ENCODE results near the gene ZNF135. TPM values are rescaled to one million over a fixed set of nuclear protein-coding genes. Genes with fewer than 3 reads are reported as not detected.

ZNF135 gene
- 10 to 100 TPM in 1 of 4 donors, 1 to 10 TPM in 3; 1.2 to 10.9 (median 4.3) TPM for total RNA-seq

DNA sequence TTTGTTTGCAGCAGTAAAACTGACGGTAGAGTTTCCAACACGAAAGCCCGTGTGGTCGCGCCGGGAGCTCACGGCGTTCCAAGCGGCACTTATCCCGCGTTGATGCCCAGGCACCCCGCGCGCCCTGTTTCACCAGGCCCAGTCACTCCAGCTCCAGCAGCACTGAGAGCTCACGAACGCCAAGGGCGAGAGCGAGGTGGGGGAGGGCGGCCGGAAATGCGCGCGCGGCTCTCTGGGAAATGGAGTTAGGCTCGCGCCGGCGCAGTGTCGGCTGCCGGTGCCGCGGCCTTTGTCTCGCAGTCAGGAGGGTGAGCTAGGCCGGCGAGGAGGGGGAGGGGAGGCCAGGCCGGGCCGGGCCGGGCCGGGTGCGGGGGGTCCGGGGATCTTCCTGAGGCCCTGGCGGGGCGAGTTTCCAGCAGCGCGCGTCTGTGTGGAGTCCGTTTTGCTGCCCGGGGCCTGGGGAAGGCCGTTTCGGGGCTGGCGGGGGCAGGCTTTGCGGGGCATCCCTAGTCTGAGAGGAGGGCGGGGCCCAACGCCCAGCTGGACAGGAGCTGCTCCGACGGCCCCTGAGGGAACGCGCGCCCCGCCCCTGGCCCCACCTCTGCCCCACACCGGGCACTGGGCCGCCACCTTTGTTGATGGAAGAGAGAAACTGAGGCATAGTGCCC, at the start of gene ZNF135:
Gene ZNF135 (plus strand): TSS at position 280 of the 668 bp plus-strand sequence. CDS start 721 bp downstream, outside the sequence.
- TF ChIP-seq, protein P1, sequence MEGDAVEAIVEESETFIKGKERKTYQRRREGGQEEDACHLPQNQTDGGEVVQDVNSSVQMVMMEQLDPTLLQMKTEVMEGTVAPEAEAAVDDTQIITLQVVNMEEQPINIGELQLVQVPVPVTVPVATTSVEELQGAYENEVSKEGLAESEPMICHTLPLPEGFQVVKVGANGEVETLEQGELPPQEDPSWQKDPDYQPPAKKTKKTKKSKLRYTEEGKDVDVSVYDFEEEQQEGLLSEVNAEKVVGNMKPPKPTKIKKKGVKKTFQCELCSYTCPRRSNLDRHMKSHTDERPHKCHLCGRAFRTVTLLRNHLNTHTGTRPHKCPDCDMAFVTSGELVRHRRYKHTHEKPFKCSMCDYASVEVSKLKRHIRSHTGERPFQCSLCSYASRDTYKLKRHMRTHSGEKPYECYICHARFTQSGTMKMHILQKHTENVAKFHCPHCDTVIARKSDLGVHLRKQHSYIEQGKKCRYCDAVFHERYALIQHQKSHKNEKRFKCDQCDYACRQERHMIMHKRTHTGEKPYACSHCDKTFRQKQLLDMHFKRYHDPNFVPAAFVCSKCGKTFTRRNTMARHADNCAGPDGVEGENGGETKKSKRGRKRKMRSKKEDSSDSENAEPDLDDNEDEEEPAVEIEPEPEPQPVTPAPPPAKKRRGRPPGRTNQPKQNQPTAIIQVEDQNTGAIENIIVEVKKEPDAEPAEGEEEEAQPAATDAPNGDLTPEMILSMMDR (IDR thresholded peaks at IDR 0.05), result no peak
- DNase-seq (ENCODE audit: low spot score) (peak; percentile 44), ATAC-seq (ENCODE audit: low FRiP score) (peak; percentile 93)

DNA sequence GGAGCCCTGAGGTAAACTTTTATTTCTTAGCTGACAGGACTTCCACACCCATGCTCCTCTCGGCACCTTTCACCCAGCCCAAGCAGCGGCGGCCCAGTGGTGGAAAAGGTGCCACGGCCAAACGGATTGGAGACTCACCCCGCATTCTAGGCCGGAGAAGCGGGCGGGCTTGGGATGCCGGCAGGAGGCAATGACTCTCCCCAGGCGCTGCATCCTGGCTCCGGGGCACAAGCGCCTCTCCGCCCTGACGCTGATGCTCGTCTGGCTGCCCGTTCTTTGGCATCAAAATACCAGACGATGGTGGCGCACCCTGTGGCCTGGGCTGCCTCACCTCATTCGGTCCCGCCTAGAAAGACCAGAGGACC, 49.8 kb upstream of the ZNF135 start:
- ATAC-seq (ENCODE audit: low FRiP score), result no peak
- TF ChIP-seq, protein P1 (IDR thresholded peaks at IDR 0.05), result no peak
- no peak for DNase-seq (ENCODE audit: low spot score)

DNA sequence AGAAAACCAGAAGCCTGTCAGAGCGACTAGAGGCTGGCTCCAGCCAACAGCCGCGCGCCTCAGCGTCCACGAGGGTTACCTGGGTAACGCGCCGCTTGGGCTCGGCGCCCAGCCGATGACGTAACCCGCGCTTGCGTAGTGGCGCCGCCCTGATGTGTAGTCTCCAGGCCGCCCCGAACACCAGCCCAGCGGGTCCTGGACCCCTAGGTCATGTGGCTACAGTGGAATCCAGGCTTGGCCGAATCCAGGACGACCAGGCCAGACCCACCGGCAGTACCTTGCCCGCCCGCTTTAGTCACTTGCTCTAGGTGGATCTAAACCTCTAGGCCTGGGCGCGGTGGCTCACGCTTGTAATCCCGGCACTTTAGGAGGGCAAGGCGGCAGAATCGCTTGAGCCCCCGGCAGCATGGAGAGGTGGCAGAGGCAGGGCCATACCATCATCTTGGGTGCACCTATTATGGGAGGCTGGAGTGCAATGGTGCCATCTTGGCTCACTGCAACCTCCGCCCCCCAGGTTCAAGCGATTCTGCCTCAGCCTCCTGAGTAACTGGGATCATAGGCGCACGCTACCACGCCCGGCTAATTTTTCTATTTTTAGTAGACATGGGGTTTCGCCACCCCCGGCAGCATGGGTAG, 49.3 kb upstream of the ZNF135 start:
- no peak for DNase-seq (ENCODE audit: low spot score)

DNA sequence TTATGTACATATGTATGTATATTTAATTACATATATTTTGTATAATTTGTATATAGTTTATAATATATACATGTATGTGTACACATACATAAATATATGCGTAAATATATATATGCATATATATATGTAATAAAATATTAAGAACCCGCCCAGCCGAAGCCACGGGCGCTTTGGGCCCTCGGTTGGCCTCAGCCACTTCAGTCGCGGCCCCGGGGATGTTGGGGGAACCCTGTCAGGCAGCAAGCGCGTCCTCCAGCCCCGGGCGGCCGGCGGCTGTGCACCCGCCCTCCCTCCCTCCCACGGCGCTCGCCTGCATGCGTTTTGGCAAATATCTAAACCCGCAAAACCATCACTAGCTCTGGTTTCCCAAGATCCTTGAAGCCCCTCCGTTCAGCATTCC, 48.6 kb upstream of the ZNF135 start:
- TF ChIP-seq, protein P1 (IDR thresholded peaks at IDR 0.05), result no peak
- DNase-seq (ENCODE audit: low spot score) (no peak), ATAC-seq (ENCODE audit: low FRiP score) (no peak)

More for the DNA sequence above, 49.3 kb upstream of the ZNF135 start:
- TF ChIP-seq, protein P1 (IDR thresholded peaks at IDR 0.05), result no peak
- ATAC-seq (ENCODE audit: low FRiP score), result peak; percentile 87

DNA sequence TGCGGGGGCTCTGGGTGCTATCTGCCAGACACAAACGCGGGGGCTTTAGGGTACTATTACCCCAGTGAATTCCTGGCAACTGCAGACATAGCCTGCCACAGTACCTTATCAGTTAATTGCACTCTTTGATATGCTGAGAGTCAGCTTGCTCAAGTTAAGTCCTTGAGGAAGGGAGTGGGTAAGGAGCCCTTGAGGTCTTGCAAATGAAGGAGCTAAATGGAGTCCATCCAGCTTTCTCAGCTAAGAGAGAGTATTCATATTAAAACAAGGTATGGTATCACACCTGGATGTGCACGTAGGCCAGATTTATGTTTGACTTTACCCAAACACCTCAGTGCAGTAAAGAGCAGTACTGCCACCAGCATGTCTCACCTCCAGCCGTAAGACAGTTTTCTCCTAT, 44.9 kb upstream of the ZNF135 start:
- DNase-seq (ENCODE audit: low spot score), result no peak
- no peak for ATAC-seq (ENCODE audit: low FRiP score)
- TF ChIP-seq, protein P1 (IDR thresholded peaks at IDR 0.05), result no peak

DNA sequence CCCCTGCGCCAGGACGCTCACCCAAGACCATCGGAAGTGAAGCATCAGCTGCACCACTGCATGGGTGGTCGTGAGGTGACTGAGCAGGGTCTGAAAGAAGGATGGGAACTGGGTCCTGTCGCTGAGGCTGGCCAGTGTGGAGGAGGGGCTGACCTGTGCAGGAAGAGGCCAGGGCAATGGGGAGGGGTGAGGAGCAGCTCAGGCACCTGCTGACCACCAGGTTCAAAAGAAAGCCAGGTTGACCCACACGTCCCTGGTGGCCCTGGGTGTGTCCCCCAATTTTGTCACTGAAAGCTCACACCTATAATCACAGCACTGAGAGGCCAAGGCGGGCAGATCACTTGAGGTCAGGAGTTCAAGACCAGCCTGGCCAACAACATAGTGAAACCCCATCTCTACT, 39.0 kb upstream of the ZNF135 start:
- no peak for DNase-seq (ENCODE audit: low spot score)

More for the DNA sequence above, 39.0 kb upstream of the ZNF135 start:
- TF ChIP-seq, protein P1 (IDR thresholded peaks at IDR 0.05), result no peak
- ATAC-seq (ENCODE audit: low FRiP score), result no peak
